GM13977 (cell line): ENCODE data around the gene ATP10D.

Source experiments
- DNase-seq: peaks from one replicate; pipeline ENCODE4 v3.0.0; 2012; ENCODE audit warnings: low spot score
- CTCF ChIP-seq: IDR thresholded peaks from 2 replicates; pipeline ENCODE4 v1.5.1; 2012; ENCODE audit warnings: mild to moderate bottlenecking, control low read depth; ENCODE audit not compliant: insufficient read depth; ENCODE audit errors: extremely low read depth, missing control alignments
- in situ Hi-C: fragments of 300-500 bp; cut with MboI; formaldehyde crosslinking; loops from one replicate; pipeline ENCODE4 v1.12.0; 2022; ENCODE audit warnings: low sequenced_read_pairs, low pct_unique_long_range_greater_than_20kb, mixed read lengths, inconsistent platforms; ENCODE audit not compliant: unreplicated experiment

Gene ATP10D

GRCh38 chr4:47590325-47590724, 105.2 kb downstream of the ATP10D start:
- no peak for DNase-seq
- in situ Hi-C loops, result no loop called here
- TF ChIP-seq CTCF, result no peak

- TF ChIP-seq CTCF, result no peak
These were observed 112.6 kb downstream of the ATP10D start for GRCh38 chr4:47597696-47598095.

GRCh38 chr4:47598320-47598719, 113.2 kb downstream of the ATP10D start:
- DNase-seq, result no peak
- TF ChIP-seq CTCF, result no peak
- in situ Hi-C loops, result no loop called here

More at GRCh38 chr4:47597696-47598095, 112.6 kb downstream of the ATP10D start:
- in situ Hi-C loops, result no loop called here
- DNase-seq, result no peak

- in situ Hi-C loops, result no loop called here
- no peak for TF ChIP-seq CTCF
- no peak for DNase-seq
These were observed 113.8 kb downstream of the ATP10D start for GRCh38 chr4:47598896-47599295.

- in situ Hi-C loops, result no loop called here
- no peak for DNase-seq
- no peak for TF ChIP-seq CTCF
These were observed 121.4 kb downstream of the ATP10D start for GRCh38 chr4:47606482-47606881.

GRCh38 chr4:47612116-47613023, 127.3 kb downstream of the ATP10D start:
- no peak for TF ChIP-seq CTCF
- no peak for DNase-seq
- in situ Hi-C loops, result no loop called here

GRCh38 chr4:47615385-47615784, 130.3 kb downstream of the ATP10D start:
- no peak for TF ChIP-seq CTCF
- in situ Hi-C loops, result no loop called here
- DNase-seq, result no peak
